SJSA1 (cell line): ENCODE results near the gene HELZ. TPM values are rescaled to one million over a fixed set of nuclear protein-coding genes. Genes with fewer than 3 reads are reported as not detected.

Experiments used
- DNase-seq, 2 experiments: peaks; one replicate each; pipeline ENCODE4 v3.0.0-alpha.2; 2015 to 2020; ENCODE audit warnings: low spot score in 2 of 2, low read depth in 1 of 2
- H3K27ac ChIP-seq: fragments of 250-450 bp; sonication (Bioruptor Pico); 2 replicates; pipeline ENCODE4 v1.5.1; 2020; ENCODE audit warnings: mild to moderate bottlenecking, moderate library complexity
- H3K27me3 ChIP-seq: fragments of 250-450 bp; sonication (Bioruptor Pico); replicated peaks from 2 replicates; pipeline ENCODE4 v1.5.1; 2020; ENCODE audit warnings: mild to moderate bottlenecking, moderate library complexity
- H3K36me3 ChIP-seq: fragments of 250-450 bp; sonication (Bioruptor Pico); 2 replicates; pipeline ENCODE4 v1.5.1; 2020; ENCODE audit warnings: mild to moderate bottlenecking
- H3K4me1 ChIP-seq: fragments of 250-450 bp; sonication (Bioruptor Pico); replicated peaks from 2 replicates; pipeline ENCODE4 v1.6.1; 2021; ENCODE audit warnings: mild to moderate bottlenecking
- H3K4me3 ChIP-seq: fragments of 250-450 bp; sonication (Bioruptor Pico); 2 replicates; pipeline ENCODE4 v1.5.1; 2020; ENCODE audit warnings: mild to moderate bottlenecking
- H3K9me3 ChIP-seq: fragments of 250-450 bp; sonication (Bioruptor Pico); replicated peaks from 2 replicates; pipeline ENCODE4 v1.5.1; 2020; ENCODE audit warnings: mild to moderate bottlenecking
- total RNA-seq: library from RNA; depleted of rRNA; stranded (reverse); fragments of >200 nt; shearing (Covaris generic); gene quantifications from 2 replicates; pipeline ENCODE4 v1.2.3, GENCODE V29; 2014

Gene HELZ
- total RNA-seq, 1 experiment from 2014 or later: 60.0 TPM

DNA sequence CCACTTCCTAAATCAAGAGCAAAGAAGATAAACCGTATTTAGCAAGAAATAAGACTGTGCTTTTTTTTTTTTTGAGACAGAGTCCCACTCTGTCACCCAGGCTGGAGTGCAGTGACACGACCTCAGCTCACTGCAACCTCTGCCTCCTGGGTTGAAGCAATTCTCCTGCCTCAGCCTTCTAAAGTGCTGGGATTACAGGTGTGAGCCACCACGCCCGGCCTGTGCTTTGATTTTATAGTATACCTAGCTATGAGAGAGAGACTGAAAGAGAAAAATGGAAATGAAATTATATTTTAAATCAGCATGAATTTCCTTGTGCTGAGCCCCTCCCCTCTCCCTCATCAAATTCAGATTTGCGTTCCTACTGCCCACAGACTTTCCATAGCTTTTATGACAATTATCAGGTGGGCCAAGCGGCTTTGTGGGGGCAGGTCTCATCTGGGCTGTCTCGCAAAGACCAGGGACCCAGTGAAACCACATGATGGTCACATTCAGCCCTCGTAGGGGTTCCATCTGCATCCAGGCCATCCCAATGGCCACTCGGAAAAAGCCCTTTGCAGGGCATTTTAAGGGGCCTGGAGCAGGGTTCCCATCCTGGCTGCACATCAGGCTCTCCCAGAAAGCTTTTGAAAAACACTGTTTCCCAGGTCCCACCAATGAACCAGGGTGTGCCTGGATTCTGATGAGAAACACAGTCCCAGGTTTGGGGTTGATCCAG lies 192.1 kb downstream of the HELZ start:
- H3K36me3 ChIP-seq: no peaks in the 10 kb centered on the region
- DNase-seq: no peak
- no peaks in the 10 kb centered on the region for H3K27me3 ChIP-seq
- peaks cover 19% of the 10 kb centered on the region for H3K9me3 ChIP-seq
- H3K27ac ChIP-seq: no peak overlapping the region
- H3K4me3 ChIP-seq: no peak overlapping the region
- H3K4me1 ChIP-seq: no peaks in the 10 kb centered on the region

DNA sequence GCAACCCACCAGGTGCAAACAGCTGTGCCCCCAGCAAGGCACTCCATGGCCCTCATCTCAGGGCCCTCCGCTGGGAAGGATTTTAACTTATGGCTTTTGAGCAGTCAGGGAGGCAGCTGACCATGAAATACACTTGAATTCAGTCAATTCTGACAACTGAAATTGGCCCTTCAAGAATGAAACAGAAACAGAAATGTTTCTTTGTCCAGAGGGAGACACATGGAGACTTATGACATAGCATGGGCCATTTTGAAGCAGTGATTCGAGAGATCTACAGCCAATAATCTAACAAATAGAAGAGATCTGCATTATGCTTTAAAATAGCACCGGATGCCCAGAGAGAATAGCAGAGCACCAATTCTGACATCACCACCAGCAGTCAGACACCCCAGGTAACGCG lies 193.2 kb downstream of the HELZ start:
- H3K27ac ChIP-seq: no peak overlapping the region
- peaks cover 25% of the 10 kb centered on the region for H3K9me3 ChIP-seq
- no peak for DNase-seq
- no peaks in the 10 kb centered on the region for H3K27me3 ChIP-seq
- no peaks in the 10 kb centered on the region for H3K4me1 ChIP-seq
- H3K4me3 ChIP-seq: no peak overlapping the region
- H3K36me3 ChIP-seq: no peaks in the 10 kb centered on the region

DNA sequence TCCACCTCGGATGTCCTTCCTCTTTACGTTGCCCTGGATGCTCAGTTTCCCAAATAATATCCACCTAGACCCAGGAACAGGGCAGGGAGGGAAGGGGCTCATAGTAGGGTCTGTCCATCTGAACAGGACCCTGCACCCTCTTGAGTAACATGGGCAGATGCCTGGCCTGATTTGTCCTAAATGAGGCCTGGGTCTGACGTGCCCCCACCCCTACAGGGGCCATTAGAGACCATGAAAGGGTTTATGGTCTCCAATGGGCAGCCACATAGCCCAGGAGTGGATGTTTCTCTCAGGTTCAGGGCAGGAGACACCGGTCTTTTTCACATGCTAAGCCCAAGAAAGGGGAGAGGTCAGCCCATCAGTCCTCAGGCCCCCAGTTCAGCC lies 193.8 kb downstream of the HELZ start:
- H3K9me3 ChIP-seq: peaks cover 25% of the 10 kb centered on the region
- H3K36me3 ChIP-seq: no peaks in the 10 kb centered on the region
- no peak overlapping the region for H3K27ac ChIP-seq
- no peak for DNase-seq
- H3K4me3 ChIP-seq: no peak overlapping the region
- no peaks in the 10 kb centered on the region for H3K4me1 ChIP-seq
- no peaks in the 10 kb centered on the region for H3K27me3 ChIP-seq

DNA sequence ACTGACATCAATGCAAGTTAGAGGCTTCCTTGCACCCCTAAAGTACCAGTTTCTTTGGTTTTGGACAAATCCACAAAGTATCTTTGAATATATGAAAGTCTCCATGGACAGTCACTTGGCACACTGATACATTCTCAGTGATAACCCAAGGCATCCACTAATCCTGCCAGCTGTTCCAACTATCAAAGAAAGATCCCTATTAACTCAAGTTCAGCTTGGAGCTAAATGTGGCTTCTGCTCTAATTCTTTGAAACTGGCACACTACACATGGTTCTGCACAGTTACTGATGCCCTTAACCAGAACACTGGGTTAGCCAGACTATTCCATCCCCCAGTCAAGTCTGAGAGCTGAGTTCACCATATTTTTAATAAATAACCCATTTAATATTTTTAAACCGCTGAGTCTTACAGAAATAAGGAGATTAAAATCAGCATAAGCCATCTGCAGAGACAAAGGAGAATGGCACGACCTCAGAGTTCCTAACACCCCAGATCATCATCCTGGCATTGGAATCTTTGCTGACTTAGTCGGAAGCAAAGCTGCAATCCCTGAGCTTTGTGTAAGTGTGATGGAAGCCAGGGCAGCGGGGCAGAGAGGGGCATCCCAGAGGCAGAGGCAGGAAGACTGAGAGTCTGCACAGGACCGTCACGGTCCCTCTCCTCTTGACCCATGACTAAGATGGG lies 194.4 kb downstream of the HELZ start:
- no peak overlapping the region for H3K27ac ChIP-seq
- no peaks in the 10 kb centered on the region for H3K36me3 ChIP-seq
- H3K4me1 ChIP-seq: no peaks in the 10 kb centered on the region
- no peak for DNase-seq
- H3K27me3 ChIP-seq: no peaks in the 10 kb centered on the region
- H3K9me3 ChIP-seq: peaks cover 25% of the 10 kb centered on the region
- H3K4me3 ChIP-seq: no peak overlapping the region

DNA sequence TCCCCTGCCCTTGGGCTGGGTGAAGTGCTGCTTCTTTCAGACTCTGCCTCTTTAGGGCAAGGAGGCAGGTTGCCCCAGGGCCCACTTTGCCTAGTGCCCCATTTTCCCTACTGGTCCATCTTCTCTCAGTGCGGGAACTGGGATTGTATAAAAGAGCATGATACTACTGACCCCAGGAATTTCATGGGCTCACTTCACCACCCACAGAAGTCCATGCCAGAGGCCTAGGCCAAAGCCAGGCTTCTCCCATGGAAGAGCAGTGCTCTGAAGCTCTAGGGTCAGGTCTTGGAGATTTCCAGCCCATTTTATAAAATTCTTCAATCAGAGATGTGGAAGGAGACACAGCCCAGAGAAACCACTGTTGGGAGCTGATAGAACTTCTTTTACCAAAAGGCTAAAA lies 194.9 kb downstream of the HELZ start:
- Histone ChIP-seq H3K27ac (no peak overlapping the region), H3K27me3 (no peaks in the 10 kb centered on the region), H3K36me3 (no peaks in the 10 kb centered on the region), H3K9me3 (peaks cover 25% of the 10 kb centered on the region), H3K4me1 (no peaks in the 10 kb centered on the region), H3K4me3 (no peak overlapping the region)
- no peak for DNase-seq

DNA sequence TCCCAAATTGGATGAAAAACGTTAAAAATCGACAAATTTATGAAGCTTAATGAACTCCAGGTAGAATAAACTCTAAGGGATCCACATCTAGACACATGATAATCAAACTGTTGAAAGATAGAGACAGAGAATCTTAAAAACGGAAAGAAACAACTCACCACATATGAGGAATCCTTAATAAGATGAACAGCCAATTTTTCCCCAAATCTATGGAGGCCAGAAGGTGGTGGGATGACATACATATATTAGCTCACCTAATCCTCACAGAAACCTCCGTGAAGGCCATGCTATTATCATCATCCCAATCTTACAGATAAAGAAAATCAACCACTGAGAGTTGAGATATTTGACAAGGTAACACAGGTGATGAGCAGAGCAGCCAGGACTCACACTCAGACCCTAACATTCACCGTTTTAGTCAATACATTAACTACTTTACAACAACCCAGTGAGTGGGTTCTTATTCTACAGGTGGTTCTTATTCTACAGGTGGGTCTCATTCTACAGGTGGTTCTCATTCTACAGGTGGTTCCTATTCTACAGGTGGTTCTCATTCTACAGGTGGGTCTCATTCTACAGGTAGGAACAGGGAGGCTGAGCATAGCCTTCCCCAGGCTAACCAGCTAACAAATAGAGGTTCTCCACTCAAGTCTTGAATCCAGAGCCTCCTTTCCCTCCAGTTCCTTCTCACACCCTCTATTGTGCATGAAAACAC lies 195.8 kb downstream of the HELZ start:
- H3K27me3 ChIP-seq: no peaks in the 10 kb centered on the region
- H3K9me3 ChIP-seq: peaks cover 25% of the 10 kb centered on the region
- no peak overlapping the region for H3K27ac ChIP-seq
- no peaks in the 10 kb centered on the region for H3K36me3 ChIP-seq
- H3K4me3 ChIP-seq: no peak overlapping the region
- DNase-seq: no peak
- no peaks in the 10 kb centered on the region for H3K4me1 ChIP-seq

DNA sequence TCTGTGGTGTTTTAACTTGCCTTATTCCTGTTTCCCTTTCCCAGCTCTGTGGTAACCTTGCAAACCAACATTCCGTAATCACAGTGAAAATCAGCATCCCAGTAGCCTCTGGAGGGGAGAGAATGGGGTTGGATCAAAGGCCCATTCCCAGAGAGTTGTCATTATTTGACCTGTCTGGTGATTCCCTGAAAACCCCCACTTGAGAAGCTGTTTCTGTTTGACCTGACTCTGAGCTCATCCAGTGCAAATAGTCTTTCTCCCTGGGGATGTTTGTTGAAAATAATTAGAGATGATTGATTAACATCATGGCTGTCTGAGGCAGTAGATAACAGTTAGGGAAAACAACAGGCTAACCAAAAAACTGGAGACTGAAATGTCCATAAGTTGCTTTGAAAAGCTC lies 197.6 kb downstream of the HELZ start:
- peaks cover 8% of the 10 kb centered on the region for H3K4me1 ChIP-seq
- H3K27me3 ChIP-seq: no peaks in the 10 kb centered on the region
- no peak overlapping the region for H3K27ac ChIP-seq
- peaks cover 25% of the 10 kb centered on the region for H3K9me3 ChIP-seq
- H3K36me3 ChIP-seq: no peaks in the 10 kb centered on the region
- DNase-seq: no peak
- H3K4me3 ChIP-seq: no peak overlapping the region

DNA sequence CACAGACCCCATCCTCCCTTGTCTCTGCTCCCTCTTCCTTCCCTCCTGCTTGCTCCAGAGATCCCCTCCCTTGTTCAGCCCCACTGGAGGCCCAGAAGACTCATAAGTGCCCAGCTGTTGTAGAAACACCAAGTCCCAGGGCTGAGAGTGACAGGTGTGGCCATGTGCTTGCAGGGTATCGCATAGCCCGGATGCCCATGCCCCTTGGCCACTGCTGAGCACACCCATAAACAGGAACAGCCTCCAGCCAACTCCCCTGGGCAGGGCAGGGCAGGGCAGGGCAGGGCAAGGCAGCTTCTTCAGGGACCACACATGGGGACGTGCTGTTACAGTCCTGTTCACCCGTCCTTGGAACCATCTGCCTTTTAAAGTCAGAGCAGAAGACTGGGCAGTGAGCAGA lies 198.6 kb downstream of the HELZ start:
- H3K4me1 ChIP-seq: peaks cover 8% of the 10 kb centered on the region
- no peak overlapping the region for H3K27ac ChIP-seq
- H3K27me3 ChIP-seq: no peaks in the 10 kb centered on the region
- no peak for DNase-seq
- H3K4me3 ChIP-seq: no peak overlapping the region
- H3K9me3 ChIP-seq: peaks cover 25% of the 10 kb centered on the region
- H3K36me3 ChIP-seq: no peaks in the 10 kb centered on the region

DNA sequence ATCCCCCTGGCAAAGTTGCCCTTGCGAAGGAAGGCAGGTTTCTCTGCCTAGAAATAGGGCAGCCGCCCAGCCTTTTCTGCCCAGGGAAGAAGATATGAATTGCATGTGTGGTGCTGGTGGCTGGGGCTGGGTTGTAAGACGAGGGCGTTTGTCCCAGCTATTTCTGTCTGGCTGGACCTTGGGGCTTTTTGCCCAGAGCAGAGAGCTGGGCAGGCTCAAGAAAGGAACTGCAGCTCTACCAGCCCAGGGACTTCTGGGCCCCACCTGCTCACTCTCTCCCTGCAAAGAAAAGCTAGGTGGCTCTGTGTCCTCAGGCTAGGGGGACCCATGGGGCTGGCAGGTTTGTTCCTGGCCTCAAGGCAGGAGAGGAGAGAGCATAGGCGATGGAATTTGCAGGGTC lies 200.1 kb downstream of the HELZ start:
- Histone ChIP-seq H3K27ac (no peak overlapping the region), H3K4me1 (peaks cover 8% of the 10 kb centered on the region), H3K9me3 (peaks cover 26% of the 10 kb centered on the region), H3K4me3 (no peak overlapping the region), H3K36me3 (no peaks in the 10 kb centered on the region), H3K27me3 (no peaks in the 10 kb centered on the region)
- no peak for DNase-seq

DNA sequence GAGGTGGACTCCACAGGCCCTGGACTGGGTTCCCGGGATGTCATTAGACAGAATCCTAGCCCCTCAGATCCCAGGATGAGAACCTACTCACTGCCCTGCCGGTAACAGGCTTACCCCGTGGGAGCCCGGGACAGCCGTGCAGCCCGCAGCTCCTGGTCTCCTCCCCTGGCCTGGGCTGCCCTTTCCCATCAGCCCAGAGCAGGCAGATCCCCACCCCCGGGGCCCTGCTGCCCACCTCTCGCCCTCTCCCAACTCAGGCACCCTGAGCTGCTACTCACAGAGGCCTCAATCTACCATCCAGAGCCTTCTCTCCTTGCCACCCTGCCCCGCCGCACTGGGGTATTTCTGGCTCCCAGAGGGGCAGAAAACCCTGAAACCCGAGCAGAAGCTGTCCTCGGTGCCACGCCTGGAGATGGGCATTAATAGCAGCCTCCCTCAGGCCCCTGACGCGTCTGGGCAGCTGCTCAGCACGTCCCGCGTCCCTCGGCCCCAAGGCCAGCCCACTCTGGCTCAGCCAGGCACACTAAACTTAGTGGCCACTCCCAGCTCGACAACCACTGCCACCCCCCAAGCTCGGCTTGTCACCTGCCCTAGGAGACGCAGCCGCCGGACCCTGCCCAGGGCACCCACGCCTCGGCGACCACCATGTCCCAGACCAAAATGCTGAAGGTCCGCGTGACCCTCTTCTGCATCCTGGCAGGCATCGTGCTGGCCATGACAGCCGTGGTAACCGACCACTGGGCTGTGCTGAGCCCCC lies 200.8 kb downstream of the HELZ start, which contains the start of gene CACNG1:
Gene CACNG1, plus strand, starts transcription at position 539 of the 757 bp plus-strand sequence. Its CDS starts 107 bp downstream, at position 646.
- no peak within 1 kb of the TSS for H3K4me3 ChIP-seq
- H3K36me3 ChIP-seq: no peaks in the 10 kb centered on the region
- H3K9me3 ChIP-seq: peaks cover 18% of the 10 kb centered on the region
- H3K4me1 ChIP-seq: peaks cover 8% of the 10 kb centered on the region
- no peak within 1 kb of the TSS for H3K27ac ChIP-seq
- DNase-seq: no peak
- H3K27me3 ChIP-seq: no peaks in the 10 kb centered on the region

DNA sequence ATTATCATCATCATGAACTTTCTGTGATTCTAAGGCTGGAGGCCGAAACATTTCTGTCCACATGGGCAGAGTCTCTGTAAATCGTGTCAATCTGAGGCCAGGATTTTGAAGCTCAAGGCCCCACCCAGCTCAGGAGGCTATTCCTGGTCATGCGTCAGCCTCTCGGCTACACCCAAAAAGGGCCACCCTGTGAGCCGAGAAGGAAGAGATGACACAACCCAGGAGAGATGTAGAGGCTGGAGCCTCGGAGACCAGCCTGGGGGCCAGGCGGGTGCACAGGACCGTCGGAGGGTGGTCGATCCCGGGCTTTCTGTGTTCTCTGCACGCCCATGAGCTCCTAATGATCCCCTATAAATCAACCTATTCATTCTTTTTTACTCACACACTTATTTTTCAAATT lies 201.7 kb downstream of the HELZ start:
- Histone ChIP-seq H3K4me3 (no peak overlapping the region), H3K27me3 (no peaks in the 10 kb centered on the region), H3K4me1 (peaks cover 8% of the 10 kb centered on the region), H3K27ac (no peak overlapping the region), H3K36me3 (no peaks in the 10 kb centered on the region), H3K9me3 (peaks cover 9% of the 10 kb centered on the region)
- no peak for DNase-seq

DNA sequence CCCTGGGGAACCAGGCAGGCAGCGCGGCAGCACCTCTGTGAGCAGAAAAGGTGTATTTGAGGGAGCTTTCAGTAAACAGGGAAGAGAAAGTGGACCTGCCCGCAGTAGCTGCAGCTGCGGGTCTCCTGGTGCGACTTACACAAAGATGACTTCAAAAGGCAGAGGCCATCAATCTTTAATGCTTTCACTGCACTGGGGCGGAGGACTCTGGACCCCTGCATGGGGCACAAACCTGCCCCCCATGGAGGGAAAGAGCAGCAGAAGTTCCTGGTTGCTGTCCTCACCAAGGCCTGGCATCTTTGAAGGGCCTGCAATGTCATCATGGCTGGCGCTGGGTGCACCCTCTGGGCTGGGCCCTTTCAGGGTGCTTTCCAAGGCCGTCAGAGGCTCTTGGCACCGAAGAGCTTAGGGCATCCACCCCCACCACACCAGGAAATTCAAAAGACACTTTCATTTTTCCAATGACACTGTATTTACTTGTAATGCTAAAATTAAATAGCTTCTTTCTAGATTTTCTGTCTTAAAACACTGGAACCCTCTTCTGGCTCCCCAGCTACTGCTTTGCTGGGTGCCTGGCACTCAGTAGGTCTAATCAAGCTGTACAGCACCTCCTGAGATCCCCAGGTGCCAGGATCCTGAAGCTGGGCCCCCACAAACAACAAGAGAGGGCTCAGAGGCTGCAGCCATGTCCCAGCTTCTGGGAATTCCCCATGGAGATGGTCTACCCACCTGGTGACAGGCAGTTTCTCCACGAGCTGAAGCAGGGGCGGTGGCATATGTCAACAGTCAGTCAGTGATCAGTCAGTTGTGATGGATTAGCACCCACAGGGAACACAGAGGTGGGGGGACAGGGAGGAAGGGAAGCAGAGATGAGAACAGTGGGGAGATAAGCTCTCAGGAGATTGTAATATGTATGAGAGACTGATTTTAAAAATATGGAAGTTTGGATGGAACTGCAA lies 202.8 kb downstream of the HELZ start:
- H3K4me1 ChIP-seq: peaks cover 8% of the 10 kb centered on the region
- H3K27ac ChIP-seq: no peak overlapping the region
- 0 out of 2 replicates have a peak, but pooled peaks cover 2% of the 10 kb centered on the region for H3K9me3 ChIP-seq
- DNase-seq: no peak
- no peaks in the 10 kb centered on the region for H3K36me3 ChIP-seq
- H3K4me3 ChIP-seq: no peak overlapping the region
- no peaks in the 10 kb centered on the region for H3K27me3 ChIP-seq

DNA sequence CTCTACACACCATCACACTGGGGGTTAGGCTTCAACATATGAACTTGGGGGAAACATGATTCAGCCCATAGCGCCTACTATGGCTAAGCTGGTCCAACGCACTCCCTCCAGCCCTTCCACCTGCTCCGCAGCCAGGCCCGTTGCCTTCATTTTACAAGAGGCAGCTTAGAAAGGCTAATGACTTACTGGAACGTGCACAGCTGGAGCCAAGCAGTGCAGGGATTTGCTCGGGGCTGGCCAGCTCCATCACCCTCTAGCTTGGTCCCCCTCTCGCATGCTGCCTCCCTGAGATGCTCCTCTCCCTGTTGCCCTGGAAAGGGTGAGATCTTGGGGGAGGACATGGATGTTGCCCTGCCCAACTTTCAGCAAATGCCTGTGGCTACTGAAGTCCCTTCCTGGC lies 203.5 kb downstream of the HELZ start:
- H3K36me3 ChIP-seq: no peaks in the 10 kb centered on the region
- H3K9me3 ChIP-seq: 0 out of 2 replicates have a peak, but pooled peaks cover 2% of the 10 kb centered on the region
- H3K4me3 ChIP-seq: no peak overlapping the region
- no peaks in the 10 kb centered on the region for H3K27me3 ChIP-seq
- no peak for DNase-seq
- H3K27ac ChIP-seq: no peak overlapping the region
- peaks cover 8% of the 10 kb centered on the region for H3K4me1 ChIP-seq
